ENCODE data around the gene EPHB2. TPM values are rescaled to one million over a fixed set of nuclear protein-coding genes. Genes with fewer than 3 reads are reported as not detected.

EPHB2 gene
- total RNA-seq, 1 experiment from 2014 or later: 18.5 TPM

- no peak overlapping the region for H3K4me3 Mint-ChIP-seq
- ChIA-PET CTCF (interaction anchor here (1.0 to 2.3 kb wide), 3 partner anchors 18 to 176 kb away, joined by 3 to 10 read pairs (median 3); no protein-coding TSS in a partner anchor), POLR2A (interaction anchor here (0.5 kb wide), 1 partner anchor 8 kb away, joined by 3 read pairs; no protein-coding TSS in a partner anchor)
- ATAC-seq (no peak), DNase-seq (ENCODE audit: low spot score) (no peak)
- peaks cover 6% of the 10 kb centered on the region for H3K4me1 Mint-ChIP-seq
- H3K9me3 Mint-ChIP-seq: no peaks in the 10 kb centered on the region
- no peaks in the 10 kb centered on the region for H3K27me3 Mint-ChIP-seq (ENCODE audit: low read depth)
- H3K27ac Mint-ChIP-seq: no peak overlapping the region
- no peaks in the 10 kb centered on the region for H3K36me3 Mint-ChIP-seq
- TF ChIP-seq NFYB (CRISPR knock-in tag; conservative IDR thresholded peaks at IDR 0.05; ENCODE audit: low read depth): no peak
- TF ChIP-seq ZNF263 (CRISPR knock-in tag; IDR thresholded peaks at IDR 0.05; ENCODE audit: low read depth): 0 out of 2 replicates have a peak, but pooled peaks have one; percentile 25
Observed at GRCh38 chr1:22880174-22880601, 169.5 kb downstream of the EPHB2 start.

DNA sequence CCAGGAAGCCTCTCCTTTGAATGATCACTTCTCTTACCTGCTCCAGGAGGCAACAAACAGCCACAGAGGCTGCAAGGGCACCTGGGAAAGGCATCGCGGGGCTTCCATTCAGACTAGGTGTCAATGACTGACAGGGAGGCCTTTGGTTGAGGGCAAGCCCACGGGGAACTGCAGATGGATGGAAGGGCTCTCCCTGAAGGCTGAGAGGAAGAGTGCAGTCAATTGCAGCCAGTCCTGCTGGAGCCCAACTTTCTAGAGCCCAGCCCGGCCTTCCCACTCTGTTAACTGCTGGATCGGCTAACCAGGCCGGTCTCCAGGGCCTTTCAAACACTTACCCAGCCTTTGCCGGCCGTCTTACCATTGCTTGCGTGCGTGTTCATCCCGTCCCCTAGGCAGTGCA is 172.8 kb downstream of the EPHB2 start:
- Mint-ChIP-seq H3K27me3 (ENCODE audit: low read depth) (no peaks in the 10 kb centered on the region), H3K27ac (peak overlapping the region; percentile 68; the same call in 1 of the 2 replicates), H3K36me3 (no peaks in the 10 kb centered on the region), H3K4me3 (no peak overlapping the region), H3K4me1 (no peaks in the 10 kb centered on the region), H3K9me3 (no peaks in the 10 kb centered on the region)
- no peak for TF ChIP-seq ZNF232 (CRISPR knock-in tag; IDR thresholded peaks at IDR 0.05)
- ChIA-PET POLR2A (no interaction called here), CTCF (interaction anchor here (1.1 kb wide), 1 partner anchor 179 kb away, joined by 3 read pairs; no protein-coding TSS in a partner anchor)
- DNase-seq (ENCODE audit: low spot score): no peak
- peak; percentile 36; the same call in 1 of the 2 replicates for ATAC-seq

DNA sequence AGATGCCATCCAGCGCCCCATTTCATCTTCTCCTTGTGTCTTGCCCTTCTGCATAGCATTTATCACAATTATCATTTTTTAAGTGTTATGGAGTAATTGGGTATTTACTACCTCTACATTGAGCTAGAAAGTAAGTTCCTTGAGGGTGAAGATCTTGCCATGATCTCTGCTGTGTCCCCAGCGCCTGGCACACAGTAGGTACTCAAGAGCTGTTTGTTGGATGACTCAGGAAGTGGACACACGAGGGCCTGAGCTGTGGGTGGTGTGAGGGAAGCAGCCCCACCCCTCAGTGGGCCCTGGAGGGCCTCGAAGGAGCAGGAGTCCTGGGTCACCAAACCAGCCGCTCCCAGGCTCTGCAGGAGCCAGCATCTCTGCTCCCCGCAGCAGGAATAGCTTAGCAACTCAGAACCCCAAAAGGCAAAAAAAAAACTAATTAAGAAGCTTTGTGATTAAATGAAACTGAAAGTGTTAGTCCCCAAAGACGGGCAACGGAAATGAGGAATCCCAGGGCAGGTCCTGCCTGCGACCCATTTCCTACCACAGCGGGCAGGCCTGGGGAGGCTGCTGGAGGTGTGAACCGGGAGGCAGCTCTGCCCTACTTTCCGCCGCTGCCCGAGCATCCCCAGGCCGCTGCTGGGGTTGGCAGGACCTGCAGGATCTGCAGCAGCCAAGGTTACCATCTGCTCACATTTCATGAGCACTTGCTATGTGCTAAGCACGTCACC is 174.3 kb downstream of the EPHB2 start:
- Mint-ChIP-seq H3K36me3 (no peaks in the 10 kb centered on the region), H3K9me3 (no peaks in the 10 kb centered on the region), H3K4me1 (no peaks in the 10 kb centered on the region), H3K27me3 (ENCODE audit: low read depth) (no peaks in the 10 kb centered on the region), H3K27ac (no peak overlapping the region), H3K4me3 (no peak overlapping the region)
- ChIA-PET CTCF (no interaction called here), POLR2A (interaction anchor here (0.8 kb wide), 1 partner anchor 224 kb away, joined by 3 read pairs; no protein-coding TSS in a partner anchor)
- DNase-seq (ENCODE audit: low spot score): no peak
- ATAC-seq: no peak
- TF ChIP-seq, protein P1, sequence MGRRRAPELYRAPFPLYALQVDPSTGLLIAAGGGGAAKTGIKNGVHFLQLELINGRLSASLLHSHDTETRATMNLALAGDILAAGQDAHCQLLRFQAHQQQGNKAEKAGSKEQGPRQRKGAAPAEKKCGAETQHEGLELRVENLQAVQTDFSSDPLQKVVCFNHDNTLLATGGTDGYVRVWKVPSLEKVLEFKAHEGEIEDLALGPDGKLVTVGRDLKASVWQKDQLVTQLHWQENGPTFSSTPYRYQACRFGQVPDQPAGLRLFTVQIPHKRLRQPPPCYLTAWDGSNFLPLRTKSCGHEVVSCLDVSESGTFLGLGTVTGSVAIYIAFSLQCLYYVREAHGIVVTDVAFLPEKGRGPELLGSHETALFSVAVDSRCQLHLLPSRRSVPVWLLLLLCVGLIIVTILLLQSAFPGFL (CRISPR knock-in tag; IDR thresholded peaks at IDR 0.05; ENCODE audit: borderline replicate concordance): no peak
- TF ChIP-seq FOXJ3 (CRISPR knock-in tag; IDR thresholded peaks at IDR 0.05; ENCODE audit: borderline replicate concordance) (no peak), ERG (CRISPR knock-in tag; IDR thresholded peaks at IDR 0.05) (no peak), NR3C1 (CRISPR knock-in tag; conservative IDR thresholded peaks at IDR 0.05; ENCODE audit: low read depth) (no peak), ZNF232 (CRISPR knock-in tag; IDR thresholded peaks at IDR 0.05) (no peak), JUN (CRISPR knock-in tag; IDR thresholded peaks at IDR 0.05) (no peak), ZNF219 (CRISPR knock-in tag; IDR thresholded peaks at IDR 0.05; ENCODE audit: borderline replicate concordance) (no peak), NR1H2 (CRISPR knock-in tag; IDR thresholded peaks at IDR 0.05) (no peak), IRF2 (CRISPR knock-in tag; IDR thresholded peaks at IDR 0.05; ENCODE audit: borderline replicate concordance, low read depth) (no peak), MLX (CRISPR knock-in tag; IDR thresholded peaks at IDR 0.05) (no peak), ESRRA (CRISPR knock-in tag; IDR thresholded peaks at IDR 0.05; ENCODE audit: borderline replicate concordance) (no peak), GABPB1 (CRISPR knock-in tag; IDR thresholded peaks at IDR 0.05) (no peak), FOXP1 (CRISPR knock-in tag; IDR thresholded peaks at IDR 0.05; ENCODE audit: borderline replicate concordance) (no peak), MAX (CRISPR knock-in tag; IDR thresholded peaks at IDR 0.05) (no peak), TEAD4 (CRISPR knock-in tag; IDR thresholded peaks at IDR 0.05) (no peak), SP1 (CRISPR knock-in tag; conservative IDR thresholded peaks at IDR 0.05) (no peak), ZNF416 (CRISPR knock-in tag; IDR thresholded peaks at IDR 0.05) (no peak)
- TF ChIP-seq, protein P2, sequence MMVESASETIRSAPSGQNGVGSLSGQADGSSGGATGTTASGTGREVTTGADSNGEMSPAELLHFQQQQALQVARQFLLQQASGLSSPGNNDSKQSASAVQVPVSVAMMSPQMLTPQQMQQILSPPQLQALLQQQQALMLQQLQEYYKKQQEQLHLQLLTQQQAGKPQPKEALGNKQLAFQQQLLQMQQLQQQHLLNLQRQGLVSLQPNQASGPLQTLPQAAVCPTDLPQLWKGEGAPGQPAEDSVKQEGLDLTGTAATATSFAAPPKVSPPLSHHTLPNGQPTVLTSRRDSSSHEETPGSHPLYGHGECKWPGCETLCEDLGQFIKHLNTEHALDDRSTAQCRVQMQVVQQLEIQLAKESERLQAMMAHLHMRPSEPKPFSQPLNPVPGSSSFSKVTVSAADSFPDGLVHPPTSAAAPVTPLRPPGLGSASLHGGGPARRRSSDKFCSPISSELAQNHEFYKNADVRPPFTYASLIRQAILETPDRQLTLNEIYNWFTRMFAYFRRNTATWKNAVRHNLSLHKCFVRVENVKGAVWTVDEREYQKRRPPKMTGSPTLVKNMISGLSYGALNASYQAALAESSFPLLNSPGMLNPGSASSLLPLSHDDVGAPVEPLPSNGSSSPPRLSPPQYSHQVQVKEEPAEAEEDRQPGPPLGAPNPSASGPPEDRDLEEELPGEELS (CRISPR knock-in tag; IDR thresholded peaks at IDR 0.05): no peak
- TF ChIP-seq, protein P3, sequence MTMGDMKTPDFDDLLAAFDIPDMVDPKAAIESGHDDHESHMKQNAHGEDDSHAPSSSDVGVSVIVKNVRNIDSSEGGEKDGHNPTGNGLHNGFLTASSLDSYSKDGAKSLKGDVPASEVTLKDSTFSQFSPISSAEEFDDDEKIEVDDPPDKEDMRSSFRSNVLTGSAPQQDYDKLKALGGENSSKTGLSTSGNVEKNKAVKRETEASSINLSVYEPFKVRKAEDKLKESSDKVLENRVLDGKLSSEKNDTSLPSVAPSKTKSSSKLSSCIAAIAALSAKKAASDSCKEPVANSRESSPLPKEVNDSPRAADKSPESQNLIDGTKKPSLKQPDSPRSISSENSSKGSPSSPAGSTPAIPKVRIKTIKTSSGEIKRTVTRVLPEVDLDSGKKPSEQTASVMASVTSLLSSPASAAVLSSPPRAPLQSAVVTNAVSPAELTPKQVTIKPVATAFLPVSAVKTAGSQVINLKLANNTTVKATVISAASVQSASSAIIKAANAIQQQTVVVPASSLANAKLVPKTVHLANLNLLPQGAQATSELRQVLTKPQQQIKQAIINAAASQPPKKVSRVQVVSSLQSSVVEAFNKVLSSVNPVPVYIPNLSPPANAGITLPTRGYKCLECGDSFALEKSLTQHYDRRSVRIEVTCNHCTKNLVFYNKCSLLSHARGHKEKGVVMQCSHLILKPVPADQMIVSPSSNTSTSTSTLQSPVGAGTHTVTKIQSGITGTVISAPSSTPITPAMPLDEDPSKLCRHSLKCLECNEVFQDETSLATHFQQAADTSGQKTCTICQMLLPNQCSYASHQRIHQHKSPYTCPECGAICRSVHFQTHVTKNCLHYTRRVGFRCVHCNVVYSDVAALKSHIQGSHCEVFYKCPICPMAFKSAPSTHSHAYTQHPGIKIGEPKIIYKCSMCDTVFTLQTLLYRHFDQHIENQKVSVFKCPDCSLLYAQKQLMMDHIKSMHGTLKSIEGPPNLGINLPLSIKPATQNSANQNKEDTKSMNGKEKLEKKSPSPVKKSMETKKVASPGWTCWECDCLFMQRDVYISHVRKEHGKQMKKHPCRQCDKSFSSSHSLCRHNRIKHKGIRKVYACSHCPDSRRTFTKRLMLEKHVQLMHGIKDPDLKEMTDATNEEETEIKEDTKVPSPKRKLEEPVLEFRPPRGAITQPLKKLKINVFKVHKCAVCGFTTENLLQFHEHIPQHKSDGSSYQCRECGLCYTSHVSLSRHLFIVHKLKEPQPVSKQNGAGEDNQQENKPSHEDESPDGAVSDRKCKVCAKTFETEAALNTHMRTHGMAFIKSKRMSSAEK (CRISPR knock-in tag; IDR thresholded peaks at IDR 0.05; ENCODE audit: borderline replicate concordance): no peak
